Mesenchymal stem cell (in vitro differentiated cells and primary cell): ENCODE measurements around the gene MAP1LC3A.
A peak's percentile ranks its signal among the peaks of the same experiment; 100 is the strongest.

Experiments used
- DNase-seq: peaks from one replicate; pipeline ENCODE4 v3.0.0-alpha.2; 2013
- H2AFZ ChIP-seq: one replicate; pipeline ENCODE4 v1.6.1; 2013; ENCODE audit warnings: low read depth, mild to moderate bottlenecking, control low read depth, inconsistent platforms, low read length, moderate library complexity
- H2AK5ac ChIP-seq: 2 replicates; pipeline ENCODE4 v1.6.1; 2013; ENCODE audit warnings: low read length, moderate library complexity, mild to moderate bottlenecking, inconsistent platforms; ENCODE audit not compliant: severe bottlenecking
- H2BK120ac ChIP-seq: one replicate; pipeline ENCODE4 v1.6.1; 2013; ENCODE audit warnings: low read depth, mild to moderate bottlenecking, inconsistent platforms, low read length, moderate library complexity
- H2BK12ac ChIP-seq, 2 experiments: one replicate each; pipeline ENCODE4 v1.6.1; 2013; ENCODE audit warnings: inconsistent platforms in 2 of 2, low read length in 2 of 2, mild to moderate bottlenecking in 2 of 2, moderate library complexity in 2 of 2, control low read depth in 1 of 2
- H2BK15ac ChIP-seq: one replicate; pipeline ENCODE4 v1.6.1; 2013; ENCODE audit warnings: mild to moderate bottlenecking, low read depth, inconsistent platforms; ENCODE audit not compliant: poor library complexity, severe bottlenecking
- H2BK5ac ChIP-seq: 2 replicates; pipeline ENCODE4 v1.6.1; 2013; ENCODE audit warnings: low read depth, mild to moderate bottlenecking, low read length, control low read depth, inconsistent platforms; ENCODE audit not compliant: poor library complexity, severe bottlenecking
- H3K14ac ChIP-seq, 2 experiments: one replicate each; pipeline ENCODE4 v1.6.1; 2013; ENCODE audit warnings: inconsistent platforms in 2 of 2, low read length in 2 of 2, control low read depth in 1 of 2, mild to moderate bottlenecking in 1 of 2, moderate library complexity in 1 of 2
- H3K18ac ChIP-seq, 2 experiments: one replicate each; pipeline ENCODE4 v1.6.1; 2013; ENCODE audit warnings: inconsistent platforms in 2 of 2, low read length in 2 of 2, control low read depth in 1 of 2, low read depth in 1 of 2, mild to moderate bottlenecking in 1 of 2
- H3K23ac ChIP-seq, 2 experiments: one replicate each; pipeline ENCODE4 v1.6.1; 2013; ENCODE audit warnings: inconsistent platforms in 2 of 2, low read length in 2 of 2, mild to moderate bottlenecking in 2 of 2, moderate library complexity in 2 of 2, control low read depth in 1 of 2
- H3K27ac ChIP-seq: 2 replicates; pipeline ENCODE4 v1.5.1; 2013; ENCODE audit warnings: mild to moderate bottlenecking, moderate library complexity, low read length, control low read depth, inconsistent platforms; ENCODE audit not compliant: poor library complexity, severe bottlenecking
- H3K27me3 ChIP-seq, 2 experiments: 2 replicates each; pipeline versions ENCODE4 v1.6.1 to v1.7.0; 2013; ENCODE audit warnings: low read length in 2 of 2, mild to moderate bottlenecking in 2 of 2, moderate library complexity in 2 of 2, control low read depth in 1 of 2, inconsistent platforms in 1 of 2; ENCODE audit not compliant: control insufficient read depth in 1 of 2, insufficient read depth in 1 of 2
- H3K36me3 ChIP-seq, 2 experiments: 2 replicates each; pipeline versions ENCODE4 v1.6.1 to v1.7.0; 2013; ENCODE audit warnings: low read length in 2 of 2, control low read depth in 1 of 2, inconsistent platforms in 1 of 2, low read depth in 1 of 2, mild to moderate bottlenecking in 1 of 2; ENCODE audit not compliant: insufficient read depth in 2 of 2, control insufficient read depth in 1 of 2
- H3K4ac ChIP-seq, 2 experiments: one replicate each; pipeline ENCODE4 v1.6.1; 2013; ENCODE audit warnings: inconsistent platforms in 2 of 2, low read length in 2 of 2, mild to moderate bottlenecking in 2 of 2, moderate library complexity in 2 of 2, control low read depth in 1 of 2, low read depth in 1 of 2
- H3K4me1 ChIP-seq: 2 replicates; pipeline ENCODE4 v1.6.1; 2013; ENCODE audit warnings: low read depth, low read length, control low read depth; ENCODE audit not compliant: control insufficient read depth, insufficient read depth
- H3K4me2 ChIP-seq: 2 replicates; pipeline ENCODE4 v1.6.1; 2013; ENCODE audit warnings: low read length, mild to moderate bottlenecking, inconsistent platforms; ENCODE audit not compliant: poor library complexity, severe bottlenecking
- H3K4me3 ChIP-seq, 2 experiments: 2 replicates each; pipeline versions ENCODE4 v1.5.1 to v1.7.0; 2013; ENCODE audit warnings: low read length in 2 of 2, mild to moderate bottlenecking in 2 of 2, control low read depth in 1 of 2, low read depth in 1 of 2; ENCODE audit not compliant: insufficient read depth in 1 of 2
- H3K79me1 ChIP-seq: replicated peaks from 2 replicates; pipeline ENCODE4 v1.6.1; 2013; ENCODE audit warnings: mild to moderate bottlenecking, control low read depth, low read length, inconsistent platforms; ENCODE audit not compliant: poor library complexity, severe bottlenecking
- H3K9ac ChIP-seq: 2 replicates; pipeline ENCODE4 v1.7.0; 2013; ENCODE audit warnings: mild to moderate bottlenecking, low read length, moderate library complexity
- H3K9me3 ChIP-seq: 2 replicates; pipeline ENCODE4 v1.7.0; 2013; ENCODE audit warnings: mild to moderate bottlenecking, low read length; ENCODE audit not compliant: control insufficient read depth
- H4K8ac ChIP-seq: one replicate; pipeline ENCODE4 v1.6.1; 2013; ENCODE audit warnings: inconsistent platforms, mild to moderate bottlenecking, low read length, moderate library complexity
- H4K91ac ChIP-seq: one replicate; pipeline ENCODE4 v1.6.1; 2013; ENCODE audit warnings: mild to moderate bottlenecking, low read length, inconsistent platforms
- WGBS: methylation state at CpG from one replicate; pipeline ENCODE4 v1.1.7; 2013; ENCODE audit warnings: mixed read lengths; 5-methylcytosine and 5-hydroxymethylcytosine counted together

MAP1LC3A gene

GRCh38 chr20:34567892-34568865 lies 9.7 kb downstream of the MAP1LC3A start:
- no peak overlapping the region for H4K91ac ChIP-seq
- no peak overlapping the region for H3K23ac ChIP-seq
- H2AK5ac ChIP-seq, result no peak overlapping the region
- no peak overlapping the region for H2AFZ ChIP-seq
- 96% methylated on average over 13 of the region's 15 CpGs for WGBS
- peaks cover 13% of the 10 kb centered on the region for H3K4me1 ChIP-seq
- no peak overlapping the region for H3K4me3 ChIP-seq
- no peak overlapping the region for H3K9ac ChIP-seq
- H2BK12ac ChIP-seq, result no peak overlapping the region
- H4K8ac ChIP-seq, result no peak overlapping the region
- H3K18ac ChIP-seq, result no peak overlapping the region
- no peak for DNase-seq
- H2BK5ac ChIP-seq, result no peak overlapping the region
- H3K4ac ChIP-seq, result no peak overlapping the region
- H3K14ac ChIP-seq, result no peak overlapping the region
- no peaks in the 10 kb centered on the region for H3K9me3 ChIP-seq
- H3K4me2 ChIP-seq, result no peak overlapping the region
- peaks cover 16 to 34% of the 10 kb centered on the region in 2 experiments for H3K36me3 ChIP-seq
- H2BK120ac ChIP-seq, result no peak overlapping the region
- H3K27ac ChIP-seq, result no peak overlapping the region
- H3K79me1 ChIP-seq, result no peaks in the 10 kb centered on the region
- H3K27me3 ChIP-seq, result no peaks in the 10 kb centered on the region
- no peak overlapping the region for H2BK15ac ChIP-seq

- no peak overlapping the region for H2BK5ac ChIP-seq
- peaks cover 26 to 38% of the 10 kb centered on the region in 2 experiments for H3K36me3 ChIP-seq
- H3K18ac ChIP-seq, result no peak overlapping the region
- no peak overlapping the region for H2BK15ac ChIP-seq
- no peaks in the 10 kb centered on the region for H3K27me3 ChIP-seq
- H2BK12ac ChIP-seq, result no peak overlapping the region
- H2AK5ac ChIP-seq, result no peak overlapping the region
- no peak overlapping the region for H2BK120ac ChIP-seq
- no peak overlapping the region for H3K23ac ChIP-seq
- no peak overlapping the region for H3K9ac ChIP-seq
- H3K4me2 ChIP-seq, result no peak overlapping the region
- H3K14ac ChIP-seq, result no peak overlapping the region
- H4K91ac ChIP-seq, result no peak overlapping the region
- no peaks in the 10 kb centered on the region for H3K9me3 ChIP-seq
- H3K4me3 ChIP-seq, result no peak overlapping the region
- 83% methylated on average over 1 of the region's 2 CpGs for WGBS
- no peak overlapping the region for H4K8ac ChIP-seq
- no peak overlapping the region for H2AFZ ChIP-seq
- no peak for DNase-seq
- peaks cover 13% of the 10 kb centered on the region for H3K4me1 ChIP-seq
- no peak overlapping the region for H3K27ac ChIP-seq
- H3K79me1 ChIP-seq, result no peaks in the 10 kb centered on the region
- H3K4ac ChIP-seq, result no peak overlapping the region
Observed at GRCh38 chr20:34569598-34569997, 11.1 kb downstream of the MAP1LC3A start.

GRCh38 chr20:34570859-34571306 lies 12.4 kb downstream of the MAP1LC3A start:
- no peak overlapping the region for H2BK120ac ChIP-seq
- H2BK15ac ChIP-seq, result no peak overlapping the region
- H3K4me2 ChIP-seq, result no peak overlapping the region
- no peak overlapping the region for H3K4me3 ChIP-seq
- no peak overlapping the region for H3K14ac ChIP-seq
- H2AK5ac ChIP-seq, result no peak overlapping the region
- no peak overlapping the region for H3K4ac ChIP-seq
- no peak overlapping the region for H3K18ac ChIP-seq
- H2BK12ac ChIP-seq, result no peak overlapping the region
- DNase-seq, result peak; percentile 94
- H3K9me3 ChIP-seq, result no peaks in the 10 kb centered on the region
- no peak overlapping the region for H3K9ac ChIP-seq
- H3K79me1 ChIP-seq, result no peaks in the 10 kb centered on the region
- H4K8ac ChIP-seq, result no peak overlapping the region
- H4K91ac ChIP-seq, result no peak overlapping the region
- no peaks in the 10 kb centered on the region for H3K27me3 ChIP-seq
- 0% methylated on average over 3 of the region's 3 CpGs for WGBS
- no peak overlapping the region for H2BK5ac ChIP-seq
- peaks cover 29 to 37% of the 10 kb centered on the region in 2 experiments for H3K36me3 ChIP-seq
- no peak overlapping the region for H2AFZ ChIP-seq
- H3K23ac ChIP-seq, result no peak overlapping the region
- H3K27ac ChIP-seq, result no peak overlapping the region
- H3K4me1 ChIP-seq, result peaks cover 6% of the 10 kb centered on the region

- Histone ChIP-seq H3K9me3 (no peaks in the 10 kb centered on the region), H3K4me2 (no peak overlapping the region), H2BK5ac (no peak overlapping the region), H4K91ac (no peak overlapping the region), H3K4ac (peak overlapping the region in 1 of 2 experiments; percentile 35), H2AFZ (no peak overlapping the region), H3K9ac (no peak overlapping the region), H2BK12ac (no peak overlapping the region), H3K4me1 (peaks cover 6% of the 10 kb centered on the region), H3K79me1 (no peaks in the 10 kb centered on the region), H3K14ac (no peak overlapping the region), H3K27ac (no peak overlapping the region), H3K27me3 (no peaks in the 10 kb centered on the region), H2AK5ac (no peak overlapping the region), H2BK15ac (no peak overlapping the region), H3K4me3 (no peak overlapping the region), H4K8ac (peak overlapping the region; percentile 35), H3K18ac (no peak overlapping the region), H2BK120ac (no peak overlapping the region), H3K36me3 (peaks cover 27 to 31% of the 10 kb centered on the region in 2 experiments), H3K23ac (no peak overlapping the region)
- 78% methylated on average over 3 of the region's 5 CpGs for WGBS
- no peak for DNase-seq
Observed at GRCh38 chr20:34571753-34572152, 13.2 kb downstream of the MAP1LC3A start.
